HepG2 (cell line): ENCODE measurements around the gene COBLL1. TPM values are rescaled to one million over a fixed set of nuclear protein-coding genes. Genes with fewer than 3 reads are reported as not detected.

ENCODE experiments used
- AKAP8 ChIP-seq: sonication (generic); formaldehyde crosslinking; IDR thresholded peaks from 2 replicates; pipeline ENCODE4 v1.5.1; 2020; ENCODE audit warnings: mild to moderate bottlenecking, missing genetic modification reagents
- FIP1L1 ChIP-seq: fragments of 200-400 bp; formaldehyde crosslinking; IDR thresholded peaks from 2 replicates; pipeline ENCODE4 v1.6.1; 2018; ENCODE audit warnings: low read depth, mild to moderate bottlenecking, low read length, moderate library complexity, borderline replicate concordance; ENCODE audit not compliant: insufficient read depth
- HNRNPL ChIP-seq: fragments of 200-400 bp; formaldehyde crosslinking; IDR thresholded peaks from 2 replicates; pipeline ENCODE4 v1.6.1; 2017; ENCODE audit warnings: mild to moderate bottlenecking, low read depth, low read length
- NFIC ChIP-seq: IDR thresholded peaks from 2 replicates; pipeline ENCODE4 v1.6.1; 2012; ENCODE audit warnings: mild to moderate bottlenecking, low read length, inconsistent platforms
- ZNF260 ChIP-seq: sonication (generic); formaldehyde crosslinking; IDR thresholded peaks from 2 replicates; pipeline ENCODE4 v1.4.0; 2020; ENCODE audit warnings: missing genetic modification reagents, low read depth, mild to moderate bottlenecking, borderline replicate concordance
- ZNF383 ChIP-seq: sonication (generic); formaldehyde crosslinking; IDR thresholded peaks from 2 replicates; pipeline ENCODE4 v1.4.0; 2020; ENCODE audit warnings: missing genetic modification reagents, mild to moderate bottlenecking, borderline replicate concordance
- ZNF562 ChIP-seq: sonication (generic); formaldehyde crosslinking; IDR thresholded peaks from 2 replicates; pipeline ENCODE4 v1.8.0; 2022; ENCODE audit warnings: missing genetic modification reagents, borderline replicate concordance
- ZNF768 ChIP-seq: sonication (generic); formaldehyde crosslinking; IDR thresholded peaks from 2 replicates; pipeline ENCODE4 v1.4.0; 2020; ENCODE audit warnings: missing genetic modification reagents
- ZSCAN21 ChIP-seq: sonication (generic); formaldehyde crosslinking; IDR thresholded peaks from 2 replicates; pipeline ENCODE4 v1.8.0; 2022; ENCODE audit warnings: mild to moderate bottlenecking, missing genetic modification reagents, moderate library complexity, borderline replicate concordance
- polyA plus RNA-seq, 8 experiments: library from polyadenylated mRNA; depleted of rRNA in 3 of 8; stranded (reverse) in 7 of 8; unstranded in 1 of 8; fragments of >200 nt; fragmentation: Illumina TruSeq in 4 of 8; extraction: Trizol in 4 of 8; gene quantifications; 2 replicates each; pipeline versions ENCODE4 v1.2.1 to v1.2.3, GENCODE V29; 2011 to 2016; ENCODE audit warnings: low read depth in 4 of 8, missing spikeins in 1 of 8, mixed read lengths in 1 of 8; ENCODE audit not compliant: insufficient read depth in 1 of 8
- total RNA-seq, 5 experiments: library from RNA; depleted of rRNA; stranded (reverse); fragments of >200 nt; fragmentation: Illumina TruSeq; extraction: Trizol; gene quantifications; 2 replicates each; pipeline ENCODE4 v1.2.3, GENCODE V29; 2016; ENCODE audit warnings: low read depth in 1 of 5
- TF ChIP-seq, protein P1 (sequence below): sonication (generic); formaldehyde crosslinking; IDR thresholded peaks from 2 replicates; pipeline ENCODE4 v1.9.0; 2021; ENCODE audit warnings: mild to moderate bottlenecking, missing genetic modification reagents
- TF ChIP-seq, protein P2 (sequence below): sonication (generic); formaldehyde crosslinking; IDR thresholded peaks from 2 replicates; pipeline ENCODE4 v1.4.0; 2020; ENCODE audit warnings: missing genetic modification reagents, mild to moderate bottlenecking, borderline replicate concordance
- TF ChIP-seq, protein P3 (sequence below): sonication (generic); formaldehyde crosslinking; IDR thresholded peaks from 2 replicates; pipeline ENCODE4 v1.8.0; 2022; ENCODE audit warnings: mild to moderate bottlenecking, missing genetic modification reagents, borderline replicate concordance
- TF ChIP-seq, protein P4 (sequence below): IDR thresholded peaks from 2 replicates; pipeline ENCODE4 v1.6.1; 2016; ENCODE audit warnings: low read depth, control low read depth
- TF ChIP-seq, protein P5 (sequence below): sonication (generic); formaldehyde crosslinking; IDR thresholded peaks from 2 replicates; pipeline ENCODE4 v1.5.0; 2020; ENCODE audit warnings: missing genetic modification reagents

COBLL1 gene
- total and polyA plus RNA-seq, 2 of the 13 experiments (the other 11 are each of a cell fraction or from before 2014, with no cell fraction given), result 32.6 to 86.8 TPM

GRCh38 chr2:164710837-164711765 is 130.5 kb downstream of the COBLL1 start (continued):
- TF ChIP-seq, protein P1, sequence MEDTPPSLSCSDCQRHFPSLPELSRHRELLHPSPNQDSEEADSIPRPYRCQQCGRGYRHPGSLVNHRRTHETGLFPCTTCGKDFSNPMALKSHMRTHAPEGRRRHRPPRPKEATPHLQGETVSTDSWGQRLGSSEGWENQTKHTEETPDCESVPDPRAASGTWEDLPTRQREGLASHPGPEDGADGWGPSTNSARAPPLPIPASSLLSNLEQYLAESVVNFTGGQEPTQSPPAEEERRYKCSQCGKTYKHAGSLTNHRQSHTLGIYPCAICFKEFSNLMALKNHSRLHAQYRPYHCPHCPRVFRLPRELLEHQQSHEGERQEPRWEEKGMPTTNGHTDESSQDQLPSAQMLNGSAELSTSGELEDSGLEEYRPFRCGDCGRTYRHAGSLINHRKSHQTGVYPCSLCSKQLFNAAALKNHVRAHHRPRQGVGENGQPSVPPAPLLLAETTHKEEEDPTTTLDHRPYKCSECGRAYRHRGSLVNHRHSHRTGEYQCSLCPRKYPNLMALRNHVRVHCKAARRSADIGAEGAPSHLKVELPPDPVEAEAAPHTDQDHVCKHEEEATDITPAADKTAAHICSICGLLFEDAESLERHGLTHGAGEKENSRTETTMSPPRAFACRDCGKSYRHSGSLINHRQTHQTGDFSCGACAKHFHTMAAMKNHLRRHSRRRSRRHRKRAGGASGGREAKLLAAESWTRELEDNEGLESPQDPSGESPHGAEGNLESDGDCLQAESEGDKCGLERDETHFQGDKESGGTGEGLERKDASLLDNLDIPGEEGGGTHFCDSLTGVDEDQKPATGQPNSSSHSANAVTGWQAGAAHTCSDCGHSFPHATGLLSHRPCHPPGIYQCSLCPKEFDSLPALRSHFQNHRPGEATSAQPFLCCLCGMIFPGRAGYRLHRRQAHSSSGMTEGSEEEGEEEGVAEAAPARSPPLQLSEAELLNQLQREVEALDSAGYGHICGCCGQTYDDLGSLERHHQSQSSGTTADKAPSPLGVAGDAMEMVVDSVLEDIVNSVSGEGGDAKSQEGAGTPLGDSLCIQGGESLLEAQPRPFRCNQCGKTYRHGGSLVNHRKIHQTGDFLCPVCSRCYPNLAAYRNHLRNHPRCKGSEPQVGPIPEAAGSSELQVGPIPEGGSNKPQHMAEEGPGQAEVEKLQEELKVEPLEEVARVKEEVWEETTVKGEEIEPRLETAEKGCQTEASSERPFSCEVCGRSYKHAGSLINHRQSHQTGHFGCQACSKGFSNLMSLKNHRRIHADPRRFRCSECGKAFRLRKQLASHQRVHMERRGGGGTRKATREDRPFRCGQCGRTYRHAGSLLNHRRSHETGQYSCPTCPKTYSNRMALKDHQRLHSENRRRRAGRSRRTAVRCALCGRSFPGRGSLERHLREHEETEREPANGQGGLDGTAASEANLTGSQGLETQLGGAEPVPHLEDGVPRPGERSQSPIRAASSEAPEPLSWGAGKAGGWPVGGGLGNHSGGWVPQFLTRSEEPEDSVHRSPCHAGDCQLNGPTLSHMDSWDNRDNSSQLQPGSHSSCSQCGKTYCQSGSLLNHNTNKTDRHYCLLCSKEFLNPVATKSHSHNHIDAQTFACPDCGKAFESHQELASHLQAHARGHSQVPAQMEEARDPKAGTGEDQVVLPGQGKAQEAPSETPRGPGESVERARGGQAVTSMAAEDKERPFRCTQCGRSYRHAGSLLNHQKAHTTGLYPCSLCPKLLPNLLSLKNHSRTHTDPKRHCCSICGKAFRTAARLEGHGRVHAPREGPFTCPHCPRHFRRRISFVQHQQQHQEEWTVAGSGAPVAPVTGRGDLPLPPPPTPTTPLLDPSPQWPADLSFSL, result no peak
- TF ChIP-seq AKAP8 (CRISPR knock-in tag), result 0 out of 2 replicates have a peak, but pooled peaks have one; percentile 44
- TF ChIP-seq, protein P2, sequence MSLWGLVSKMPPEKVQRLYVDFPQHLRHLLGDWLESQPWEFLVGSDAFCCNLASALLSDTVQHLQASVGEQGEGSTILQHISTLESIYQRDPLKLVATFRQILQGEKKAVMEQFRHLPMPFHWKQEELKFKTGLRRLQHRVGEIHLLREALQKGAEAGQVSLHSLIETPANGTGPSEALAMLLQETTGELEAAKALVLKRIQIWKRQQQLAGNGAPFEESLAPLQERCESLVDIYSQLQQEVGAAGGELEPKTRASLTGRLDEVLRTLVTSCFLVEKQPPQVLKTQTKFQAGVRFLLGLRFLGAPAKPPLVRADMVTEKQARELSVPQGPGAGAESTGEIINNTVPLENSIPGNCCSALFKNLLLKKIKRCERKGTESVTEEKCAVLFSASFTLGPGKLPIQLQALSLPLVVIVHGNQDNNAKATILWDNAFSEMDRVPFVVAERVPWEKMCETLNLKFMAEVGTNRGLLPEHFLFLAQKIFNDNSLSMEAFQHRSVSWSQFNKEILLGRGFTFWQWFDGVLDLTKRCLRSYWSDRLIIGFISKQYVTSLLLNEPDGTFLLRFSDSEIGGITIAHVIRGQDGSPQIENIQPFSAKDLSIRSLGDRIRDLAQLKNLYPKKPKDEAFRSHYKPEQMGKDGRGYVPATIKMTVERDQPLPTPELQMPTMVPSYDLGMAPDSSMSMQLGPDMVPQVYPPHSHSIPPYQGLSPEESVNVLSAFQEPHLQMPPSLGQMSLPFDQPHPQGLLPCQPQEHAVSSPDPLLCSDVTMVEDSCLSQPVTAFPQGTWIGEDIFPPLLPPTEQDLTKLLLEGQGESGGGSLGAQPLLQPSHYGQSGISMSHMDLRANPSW (CRISPR knock-in tag), result peak; percentile 74; the same call in 1 of the 2 replicates
- TF ChIP-seq ZNF260 (CRISPR knock-in tag), result no peak
- no peak; the same call in 1 of the 2 replicates for TF ChIP-seq ZSCAN21 (CRISPR knock-in tag)
- no peak for TF ChIP-seq ZNF383
- TF ChIP-seq HNRNPL, result no peak
- no peak for TF ChIP-seq FIP1L1
- TF ChIP-seq, protein P3, sequence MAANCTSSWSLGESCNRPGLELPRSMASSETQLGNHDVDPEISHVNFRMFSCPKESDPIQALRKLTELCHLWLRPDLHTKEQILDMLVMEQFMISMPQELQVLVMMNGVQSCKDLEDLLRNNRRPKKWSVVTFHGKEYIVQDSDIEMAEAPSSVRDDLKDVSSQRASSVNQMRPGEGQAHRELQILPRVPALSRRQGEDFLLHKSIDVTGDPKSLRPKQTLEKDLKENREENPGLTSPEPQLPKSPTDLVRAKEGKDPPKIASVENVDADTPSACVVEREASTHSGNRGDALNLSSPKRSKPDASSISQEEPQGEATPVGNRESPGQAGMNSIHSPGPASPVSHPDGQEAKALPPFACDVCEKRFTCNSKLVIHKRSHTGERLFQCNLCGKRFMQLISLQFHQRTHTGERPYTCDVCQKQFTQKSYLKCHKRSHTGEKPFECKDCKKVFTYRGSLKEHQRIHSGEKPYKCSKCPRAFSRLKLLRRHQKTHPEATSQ, result no peak
- TF ChIP-seq, protein P4, sequence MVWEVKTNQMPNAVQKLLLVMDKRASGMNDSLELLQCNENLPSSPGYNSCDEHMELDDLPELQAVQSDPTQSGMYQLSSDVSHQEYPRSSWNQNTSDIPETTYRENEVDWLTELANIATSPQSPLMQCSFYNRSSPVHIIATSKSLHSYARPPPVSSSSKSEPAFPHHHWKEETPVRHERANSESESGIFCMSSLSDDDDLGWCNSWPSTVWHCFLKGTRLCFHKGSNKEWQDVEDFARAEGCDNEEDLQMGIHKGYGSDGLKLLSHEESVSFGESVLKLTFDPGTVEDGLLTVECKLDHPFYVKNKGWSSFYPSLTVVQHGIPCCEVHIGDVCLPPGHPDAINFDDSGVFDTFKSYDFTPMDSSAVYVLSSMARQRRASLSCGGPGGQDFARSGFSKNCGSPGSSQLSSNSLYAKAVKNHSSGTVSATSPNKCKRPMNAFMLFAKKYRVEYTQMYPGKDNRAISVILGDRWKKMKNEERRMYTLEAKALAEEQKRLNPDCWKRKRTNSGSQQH (CRISPR knock-in tag), result no peak
- TF ChIP-seq, protein P5, sequence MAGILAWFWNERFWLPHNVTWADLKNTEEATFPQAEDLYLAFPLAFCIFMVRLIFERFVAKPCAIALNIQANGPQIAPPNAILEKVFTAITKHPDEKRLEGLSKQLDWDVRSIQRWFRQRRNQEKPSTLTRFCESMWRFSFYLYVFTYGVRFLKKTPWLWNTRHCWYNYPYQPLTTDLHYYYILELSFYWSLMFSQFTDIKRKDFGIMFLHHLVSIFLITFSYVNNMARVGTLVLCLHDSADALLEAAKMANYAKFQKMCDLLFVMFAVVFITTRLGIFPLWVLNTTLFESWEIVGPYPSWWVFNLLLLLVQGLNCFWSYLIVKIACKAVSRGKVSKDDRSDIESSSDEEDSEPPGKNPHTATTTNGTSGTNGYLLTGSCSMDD (CRISPR knock-in tag), result no peak
- TF ChIP-seq ZNF768 (CRISPR knock-in tag), result no peak
- TF ChIP-seq NFIC, result peak; percentile 92; the same call in 1 of the 2 replicates
- no peak for TF ChIP-seq ZNF562 (CRISPR knock-in tag)
